ENCODE results near the gene PPP6R3.
"Not testable (repeated sequence)": the region's sequence is repeated elsewhere in the genome, so short reads cannot be mapped to it uniquely, and the experiment has no call there.

The PPP6R3 gene

GRCh38 chr11:68459886-68460740 is 439 bp upstream of the PPP6R3 start:
- peak; percentile 99 for DNase-seq

GRCh38 chr11:68461575-68461917 is 994 bp downstream of the PPP6R3 start:
- no peak for DNase-seq

GRCh38 chr11:68463714-68464113 is 3.2 kb downstream of the PPP6R3 start:
- DNase-seq, result no peak

GRCh38 chr11:68467201-68467834 is 6.8 kb downstream of the PPP6R3 start:
- DNase-seq, result no peak

- DNase-seq, result no peak
Observed at GRCh38 chr11:68468217-68468828, 7.8 kb downstream of the PPP6R3 start.

- DNase-seq, result no peak
Observed at GRCh38 chr11:68469122-68469521, 8.6 kb downstream of the PPP6R3 start.

GRCh38 chr11:68469642-68470041 is 9.1 kb downstream of the PPP6R3 start:
- DNase-seq, result no peak

- peak; percentile 15 for DNase-seq
Observed at GRCh38 chr11:68470304-68470811, 9.8 kb downstream of the PPP6R3 start.

- DNase-seq, result no peak
Observed at GRCh38 chr11:68471360-68472340, 11.1 kb downstream of the PPP6R3 start.

GRCh38 chr11:68472778-68473177 is 12.2 kb downstream of the PPP6R3 start:
- no peak for DNase-seq

- DNase-seq, result no peak
Observed at GRCh38 chr11:68473693-68474092, 13.1 kb downstream of the PPP6R3 start.

- DNase-seq, result not testable (repeated sequence)
Observed at GRCh38 chr11:68475626-68476025, 15.1 kb downstream of the PPP6R3 start.

- no peak for DNase-seq
Observed at GRCh38 chr11:68479390-68479789, 18.8 kb downstream of the PPP6R3 start.

- no peak for DNase-seq
Observed at GRCh38 chr11:68480193-68480592, 19.6 kb downstream of the PPP6R3 start.

- no peak for DNase-seq
Observed at GRCh38 chr11:68480852-68481510, 20.4 kb downstream of the PPP6R3 start.

- DNase-seq, result no peak
Observed at GRCh38 chr11:68481579-68482240, 21.2 kb downstream of the PPP6R3 start.

GRCh38 chr11:68488623-68489022 is 28.1 kb downstream of the PPP6R3 start:
- no peak for DNase-seq

- no peak for DNase-seq
Observed at GRCh38 chr11:68495220-68495729, 34.7 kb downstream of the PPP6R3 start.

GRCh38 chr11:68495872-68496271 is 35.3 kb downstream of the PPP6R3 start:
- DNase-seq, result no peak

GRCh38 chr11:68497761-68498160 is 37.2 kb downstream of the PPP6R3 start:
- DNase-seq, result no peak

GRCh38 chr11:68498321-68498720 is 37.8 kb downstream of the PPP6R3 start:
- no peak for DNase-seq

All from NCI-H1105 (cell line).